Left kidney (tissue), 8 donors: ENCODE data around the gene POM121C. TPM values are rescaled to one million over a fixed set of nuclear protein-coding genes. Genes with fewer than 3 reads are reported as not detected.
"Not testable (repeated sequence)": the region's sequence is repeated elsewhere in the genome, so short reads cannot be mapped to it uniquely, and the experiment has no call there.

Source experiments
- DNase-seq: peaks from one replicate; pipeline ENCODE4 v3.0.0-alpha.2; 2013
- long read RNA-seq, 8 donors: transcript quantifications; one replicate each; lab custom pipeline, GENCODE V29; 2026
- polyA plus RNA-seq: library from polyadenylated mRNA; unstranded; fragments of 120-200 nt; gene quantifications from one replicate; pipeline ENCODE4 v1.2.1, GENCODE V29; 2013; ENCODE audit not compliant: insufficient read length

Gene POM121C
- 85.4 TPM for polyA plus RNA-seq
- long read RNA-seq, donor 1, full-length matches to known transcripts: 7 of 29 reads
- long read RNA-seq, donor 1, partial matches to known transcripts: 22 of 29 reads
- long read RNA-seq, donor 1, other reads (novel, unspliced or antisense): 0 of 29 reads
- long read RNA-seq, donor 2, full-length matches to known transcripts: 5 of 15 reads
- long read RNA-seq, donor 2, partial matches to known transcripts: 10 of 15 reads
- long read RNA-seq, donor 2, other reads (novel, unspliced or antisense): 0 of 15 reads
- long read RNA-seq, donor 3, full-length matches to known transcripts: 7 of 15 reads
- long read RNA-seq, donor 3, partial matches to known transcripts: 8 of 15 reads
- long read RNA-seq, donor 3, other reads (novel, unspliced or antisense): 0 of 15 reads
- long read RNA-seq, donor 4: 0 reads
- long read RNA-seq, donor 5, partial matches to known transcripts: 0 of 2 reads
- long read RNA-seq, donor 5, other reads (novel, unspliced or antisense): 0 of 2 reads
- long read RNA-seq, donor 6, full-length matches to known transcripts: 5 of 14 reads
- long read RNA-seq, donor 6, partial matches to known transcripts: 9 of 14 reads
- long read RNA-seq, donor 6, other reads (novel, unspliced or antisense): 0 of 14 reads
- long read RNA-seq, donor 7, full-length matches to known transcripts: 4 of 4 reads
- long read RNA-seq, donor 7, partial matches to known transcripts: 0 of 4 reads
- long read RNA-seq, donor 7, other reads (novel, unspliced or antisense): 0 of 4 reads
- long read RNA-seq, donor 8, partial matches to known transcripts: 14 of 15 reads
- long read RNA-seq, donor 8, other reads (novel, unspliced or antisense): 0 of 15 reads

- peak; percentile 87 for DNase-seq
These were observed at the start of gene POM121C for GRCh38 chr7:75485979-75486643. POM121C (minus strand) TSS chr7:75486299; CDS start chr7:75441496, 44,803 bp downstream.

- DNase-seq: no peak
These were observed 48.7 kb upstream of the POM121C start for GRCh38 chr7:75534727-75535307.

GRCh38 chr7:75533926-75534325 is 47.8 kb upstream of the POM121C start:
- DNase-seq: no peak

- DNase-seq: no peak
These were observed 46.5 kb upstream of the POM121C start for GRCh38 chr7:75532639-75533038.

- no peak for DNase-seq
These were observed 45.3 kb upstream of the POM121C start for GRCh38 chr7:75531359-75531821.

GRCh38 chr7:75527224-75527722 is 41.2 kb upstream of the POM121C start:
- DNase-seq: not testable (repeated sequence)

- DNase-seq: not testable (repeated sequence)
These were observed 35.6 kb upstream of the POM121C start for GRCh38 chr7:75521727-75522126.

GRCh38 chr7:75518842-75519241 is 32.7 kb upstream of the POM121C start:
- not testable (repeated sequence) for DNase-seq

- not testable (repeated sequence) for DNase-seq
These were observed 22.9 kb upstream of the POM121C start for GRCh38 chr7:75509033-75509432.

GRCh38 chr7:75492020-75492419 is 5.9 kb upstream of the POM121C start, which contains the start of gene SPDYE5:
SPDYE5 (plus strand) TSS chr7:75492320; CDS start chr7:75494048, 1,728 bp downstream.
- not testable (repeated sequence) for DNase-seq

- DNase-seq: not testable (repeated sequence)
These were observed 632 bp downstream of the POM121C start for GRCh38 chr7:75485355-75485978.

- DNase-seq: not testable (repeated sequence)
These were observed 5.8 kb downstream of the POM121C start for GRCh38 chr7:75480313-75480712.

- DNase-seq: not testable (repeated sequence)
These were observed 8.6 kb downstream of the POM121C start for GRCh38 chr7:75477457-75477856.

GRCh38 chr7:75470166-75470565 is 15.9 kb downstream of the POM121C start:
- not testable (repeated sequence) for DNase-seq

GRCh38 chr7:75460541-75460940 is 25.6 kb downstream of the POM121C start:
- not testable (repeated sequence) for DNase-seq

GRCh38 chr7:75458034-75458433 is 28.1 kb downstream of the POM121C start:
- not testable (repeated sequence) for DNase-seq

GRCh38 chr7:75456403-75456802 is 29.7 kb downstream of the POM121C start:
- not testable (repeated sequence) for DNase-seq

GRCh38 chr7:75452494-75452955 is 33.6 kb downstream of the POM121C start:
- DNase-seq: not testable (repeated sequence)

GRCh38 chr7:75449946-75450345 is 36.2 kb downstream of the POM121C start:
- DNase-seq: not testable (repeated sequence)

- DNase-seq: peak; percentile 5
These were observed 43.5 kb downstream of the POM121C start for GRCh38 chr7:75442465-75443111.
